ENCODE measurements around the gene ABHD12. TPM values are rescaled to one million over a fixed set of nuclear protein-coding genes. Genes with fewer than 3 reads are reported as not detected.

Gene ABHD12
- total RNA-seq, 2 donors from 2014 or later, result 48.2 to 52.7 TPM

DNA sequence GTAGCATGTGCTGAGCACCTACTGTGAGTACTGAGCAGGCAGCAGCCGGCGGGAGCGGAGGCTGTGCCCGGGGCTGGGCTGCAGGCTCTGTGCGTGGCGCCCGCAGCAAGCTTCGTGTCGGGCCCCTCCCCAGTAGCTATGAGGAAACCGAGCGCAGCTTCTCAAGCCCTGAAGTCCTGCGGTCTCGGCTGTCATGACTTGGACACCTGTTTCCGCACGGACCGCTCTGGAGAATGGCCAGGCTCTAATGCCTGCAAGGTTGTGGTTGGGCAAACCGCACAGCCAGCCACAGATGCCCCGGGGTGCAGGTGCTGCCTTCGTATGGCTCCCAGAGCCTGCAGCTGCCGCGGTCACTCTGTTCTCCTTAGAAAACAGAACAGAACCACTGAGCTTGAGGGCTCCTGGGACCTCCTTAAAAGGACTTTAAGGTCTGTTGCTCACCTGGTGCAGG, 109.1 kb downstream of the ABHD12 start:
- H3K36me3 ChIP-seq (ENCODE audit: control insufficient read depth, insufficient read depth, low read length), result peaks cover 59% of the 10 kb centered on the region
- no peaks in the 10 kb centered on the region for H3K4me1 ChIP-seq (ENCODE audit: control insufficient read depth, insufficient read depth, low read length)
- H3K4me3 Mint-ChIP-seq, result no peak overlapping the region
- H3K4me1 Mint-ChIP-seq, result no peaks in the 10 kb centered on the region
- H3K9me3 Mint-ChIP-seq, result no peaks in the 10 kb centered on the region
- DNase-seq, result no peak
- H3K36me3 Mint-ChIP-seq (ENCODE audit: low read depth), result peaks cover 51% of the 10 kb centered on the region
- H3K27me3 Mint-ChIP-seq (ENCODE audit: insufficient read depth), result no peaks in the 10 kb centered on the region
- H3K27me3 ChIP-seq (ENCODE audit: control insufficient read depth, insufficient read depth, low read length, poor library complexity, severe bottlenecking), result no peaks in the 10 kb centered on the region
- H3K4me3 ChIP-seq (ENCODE audit: low read length), result no peak overlapping the region
- no peak for TF ChIP-seq CTCF (conservative IDR thresholded peaks at IDR 0.05)
- H3K9ac ChIP-seq (ENCODE audit: extremely low read depth, low read length, poor library complexity, severe bottlenecking), result no peak overlapping the region
- H3K9me3 ChIP-seq (ENCODE audit: control insufficient read depth, low read length), result no peaks in the 10 kb centered on the region
- H3K27ac ChIP-seq (ENCODE audit: low read depth, low read length), result no peak overlapping the region
- 92 to 96% methylated on average over 19 to 21 of the region's 21 CpGs for WGBS, 2 experiments (ENCODE audit: insufficient coverage in 1 of 2, insufficient read length in 1 of 2)
- H3K27ac Mint-ChIP-seq, result no peak overlapping the region

DNA sequence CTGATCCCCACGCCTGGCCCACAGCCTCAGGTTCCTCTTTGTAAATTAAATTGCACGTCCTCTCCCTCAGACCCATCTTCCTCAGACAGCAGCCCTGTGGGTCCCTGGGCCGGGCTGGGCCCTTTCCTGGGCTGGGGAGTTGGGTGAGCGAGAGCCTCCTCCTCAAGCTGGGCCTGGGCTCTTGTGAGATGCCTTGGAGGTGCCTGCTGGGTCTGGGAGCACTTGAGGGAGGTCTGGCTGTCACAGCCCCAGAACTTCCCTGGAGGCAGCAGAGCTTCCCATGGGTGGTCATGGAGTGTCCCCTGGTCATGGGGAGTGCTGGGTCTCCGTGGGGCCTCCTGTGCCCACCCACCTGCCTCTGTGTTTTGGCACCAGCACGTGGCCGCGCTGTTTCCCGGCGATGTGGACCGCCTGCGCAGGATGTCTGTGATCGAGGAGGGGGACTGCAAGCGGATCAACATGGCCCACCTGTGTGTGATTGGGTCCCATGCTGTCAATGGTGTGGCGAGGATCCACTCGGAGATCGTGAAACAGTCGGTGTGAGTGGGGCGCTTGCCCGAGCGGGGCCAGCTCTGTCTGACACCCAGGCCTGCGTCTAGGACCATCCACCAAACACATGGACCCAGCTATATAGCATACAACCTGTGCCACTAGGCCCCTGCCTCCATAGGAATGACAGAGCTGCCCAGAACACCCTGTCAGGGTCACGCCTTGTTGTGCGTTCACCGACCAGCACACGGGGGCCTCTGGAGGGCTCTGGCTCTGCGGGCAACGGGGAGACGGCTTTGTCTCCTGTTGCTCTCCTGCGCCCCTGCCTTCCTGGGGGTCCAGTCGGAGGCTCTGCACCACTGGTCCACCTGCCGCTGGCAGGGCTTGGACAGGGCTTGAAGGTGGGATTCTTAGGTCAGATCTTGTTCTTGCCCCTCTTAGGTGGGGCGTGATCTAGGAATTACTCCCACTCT, 109.8 kb downstream of the ABHD12 start:
- DNase-seq, result no peak
- no peak overlapping the region for H3K9ac ChIP-seq (ENCODE audit: extremely low read depth, low read length, poor library complexity, severe bottlenecking)
- no peaks in the 10 kb centered on the region for H3K4me1 ChIP-seq (ENCODE audit: control insufficient read depth, insufficient read depth, low read length)
- Mint-ChIP-seq H3K4me1 (no peaks in the 10 kb centered on the region), H3K4me3 (no peak overlapping the region), H3K27me3 (ENCODE audit: insufficient read depth) (no peaks in the 10 kb centered on the region), H3K36me3 (ENCODE audit: low read depth) (peaks cover 49% of the 10 kb centered on the region), H3K27ac (no peak overlapping the region), H3K9me3 (no peaks in the 10 kb centered on the region)
- peaks cover 52% of the 10 kb centered on the region for H3K36me3 ChIP-seq (ENCODE audit: control insufficient read depth, insufficient read depth, low read length)
- H3K9me3 ChIP-seq (ENCODE audit: control insufficient read depth, low read length), result no peaks in the 10 kb centered on the region
- H3K4me3 ChIP-seq (ENCODE audit: low read length), result no peak overlapping the region
- no peak overlapping the region for H3K27ac ChIP-seq (ENCODE audit: low read depth, low read length)
- H3K27me3 ChIP-seq (ENCODE audit: control insufficient read depth, insufficient read depth, low read length, poor library complexity, severe bottlenecking), result no peaks in the 10 kb centered on the region
- 95% methylated on average over 22 to 33 of the region's 33 CpGs for WGBS, 2 experiments (ENCODE audit: insufficient coverage in 1 of 2, insufficient read length in 1 of 2)
- TF ChIP-seq CTCF (conservative IDR thresholded peaks at IDR 0.05), result no peak

DNA sequence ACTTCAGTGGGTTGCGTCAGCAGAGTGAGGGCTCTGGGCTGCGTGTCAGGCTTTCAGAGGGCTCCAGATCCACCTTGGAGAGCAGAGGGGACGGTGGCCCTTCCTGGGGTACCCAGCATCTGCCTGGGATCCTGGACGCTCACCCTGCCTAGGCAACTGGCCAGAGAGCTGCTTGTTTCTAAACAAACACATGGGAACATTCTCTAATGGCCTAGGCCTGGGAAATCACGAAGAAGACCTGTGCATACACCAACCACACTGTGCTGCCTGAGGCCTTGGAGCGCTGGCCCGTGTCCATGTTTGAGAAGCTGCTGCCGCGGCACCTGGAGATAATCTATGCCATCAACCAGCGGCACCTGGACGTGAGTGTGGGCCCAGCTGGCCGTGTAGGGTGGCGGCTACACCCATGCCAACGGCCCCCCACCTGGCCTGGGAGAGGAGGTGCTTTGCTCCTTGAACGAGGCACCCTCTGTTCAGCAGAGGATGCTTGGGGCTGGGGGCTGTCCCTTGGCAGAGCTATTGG, 110.5 kb downstream of the ABHD12 start:
- WGBS, 2 experiments (ENCODE audit: insufficient coverage in 1 of 2, insufficient read length in 1 of 2), result 92 to 95% methylated on average over 7 to 15 of the region's 15 CpGs
- no peaks in the 10 kb centered on the region for H3K4me1 Mint-ChIP-seq
- H3K27me3 Mint-ChIP-seq (ENCODE audit: insufficient read depth), result no peaks in the 10 kb centered on the region
- TF ChIP-seq CTCF (conservative IDR thresholded peaks at IDR 0.05), result no peak
- no peaks in the 10 kb centered on the region for H3K4me1 ChIP-seq (ENCODE audit: control insufficient read depth, insufficient read depth, low read length)
- peaks cover 48% of the 10 kb centered on the region for H3K36me3 ChIP-seq (ENCODE audit: control insufficient read depth, insufficient read depth, low read length)
- no peak overlapping the region for H3K27ac Mint-ChIP-seq
- DNase-seq, result no peak
- peaks cover 46% of the 10 kb centered on the region for H3K36me3 Mint-ChIP-seq (ENCODE audit: low read depth)
- no peak overlapping the region for H3K27ac ChIP-seq (ENCODE audit: low read depth, low read length)
- H3K9ac ChIP-seq (ENCODE audit: extremely low read depth, low read length, poor library complexity, severe bottlenecking), result no peak overlapping the region
- no peaks in the 10 kb centered on the region for H3K27me3 ChIP-seq (ENCODE audit: control insufficient read depth, insufficient read depth, low read length, poor library complexity, severe bottlenecking)
- no peak overlapping the region for H3K4me3 ChIP-seq (ENCODE audit: low read length)
- no peak overlapping the region for H3K4me3 Mint-ChIP-seq
- no peaks in the 10 kb centered on the region for H3K9me3 Mint-ChIP-seq
- no peaks in the 10 kb centered on the region for H3K9me3 ChIP-seq (ENCODE audit: control insufficient read depth, low read length)
